Activated CD4-positive, alpha-beta T cell treated with anti-CD3 and anti-CD28 coated beads, Interleukin-2, Interleukin-6, amounts not matched to agents 100 ng/mL and 50 ng/mL, durations not matched to agents 16 hours and 8 hours (primary cell): Measurements from ENCODE around the gene DISP3.

Experiments
- DNase-seq: peaks from one replicate; pipeline ENCODE4 v3.0.0-alpha.2; 2020

The DISP3 gene, protein sequence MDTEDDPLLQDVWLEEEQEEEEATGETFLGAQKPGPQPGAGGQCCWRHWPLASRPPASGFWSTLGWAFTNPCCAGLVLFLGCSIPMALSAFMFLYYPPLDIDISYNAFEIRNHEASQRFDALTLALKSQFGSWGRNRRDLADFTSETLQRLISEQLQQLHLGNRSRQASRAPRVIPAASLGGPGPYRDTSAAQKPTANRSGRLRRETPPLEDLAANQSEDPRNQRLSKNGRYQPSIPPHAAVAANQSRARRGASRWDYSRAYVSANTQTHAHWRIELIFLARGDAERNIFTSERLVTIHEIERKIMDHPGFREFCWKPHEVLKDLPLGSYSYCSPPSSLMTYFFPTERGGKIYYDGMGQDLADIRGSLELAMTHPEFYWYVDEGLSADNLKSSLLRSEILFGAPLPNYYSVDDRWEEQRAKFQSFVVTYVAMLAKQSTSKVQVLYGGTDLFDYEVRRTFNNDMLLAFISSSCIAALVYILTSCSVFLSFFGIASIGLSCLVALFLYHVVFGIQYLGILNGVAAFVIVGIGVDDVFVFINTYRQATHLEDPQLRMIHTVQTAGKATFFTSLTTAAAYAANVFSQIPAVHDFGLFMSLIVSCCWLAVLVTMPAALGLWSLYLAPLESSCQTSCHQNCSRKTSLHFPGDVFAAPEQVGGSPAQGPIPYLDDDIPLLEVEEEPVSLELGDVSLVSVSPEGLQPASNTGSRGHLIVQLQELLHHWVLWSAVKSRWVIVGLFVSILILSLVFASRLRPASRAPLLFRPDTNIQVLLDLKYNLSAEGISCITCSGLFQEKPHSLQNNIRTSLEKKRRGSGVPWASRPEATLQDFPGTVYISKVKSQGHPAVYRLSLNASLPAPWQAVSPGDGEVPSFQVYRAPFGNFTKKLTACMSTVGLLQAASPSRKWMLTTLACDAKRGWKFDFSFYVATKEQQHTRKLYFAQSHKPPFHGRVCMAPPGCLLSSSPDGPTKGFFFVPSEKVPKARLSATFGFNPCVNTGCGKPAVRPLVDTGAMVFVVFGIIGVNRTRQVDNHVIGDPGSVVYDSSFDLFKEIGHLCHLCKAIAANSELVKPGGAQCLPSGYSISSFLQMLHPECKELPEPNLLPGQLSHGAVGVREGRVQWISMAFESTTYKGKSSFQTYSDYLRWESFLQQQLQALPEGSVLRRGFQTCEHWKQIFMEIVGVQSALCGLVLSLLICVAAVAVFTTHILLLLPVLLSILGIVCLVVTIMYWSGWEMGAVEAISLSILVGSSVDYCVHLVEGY (N-terminal part only)

GRCh38 chr1:11478571-11479374, at the start of gene DISP3:
DISP3 (plus strand) TSS chr1:11479155; CDS start chr1:11500993, 21,838 bp downstream.
- DNase-seq, result peak; percentile 82

DNA sequence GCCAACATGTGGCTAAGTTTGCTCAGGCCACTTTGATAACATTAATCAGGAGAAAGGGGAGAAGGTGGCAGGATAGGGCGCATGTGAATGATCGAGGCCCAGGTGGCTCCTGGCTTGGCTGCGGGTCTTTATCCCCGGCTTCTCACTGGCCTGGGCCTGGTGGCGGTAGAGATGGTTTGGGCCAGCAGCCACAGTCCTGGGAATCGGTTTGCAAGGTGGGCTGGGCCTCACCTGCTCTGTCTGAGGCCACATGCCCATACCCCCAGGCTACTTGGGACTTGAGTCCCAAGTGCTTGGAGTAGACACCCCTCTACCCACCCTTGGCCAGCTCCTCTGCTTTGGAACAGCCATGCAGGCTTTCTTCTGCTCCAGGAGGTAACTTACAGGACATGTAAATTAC, 49.7 kb upstream of the DISP3 start:
- DNase-seq, result no peak

DNA sequence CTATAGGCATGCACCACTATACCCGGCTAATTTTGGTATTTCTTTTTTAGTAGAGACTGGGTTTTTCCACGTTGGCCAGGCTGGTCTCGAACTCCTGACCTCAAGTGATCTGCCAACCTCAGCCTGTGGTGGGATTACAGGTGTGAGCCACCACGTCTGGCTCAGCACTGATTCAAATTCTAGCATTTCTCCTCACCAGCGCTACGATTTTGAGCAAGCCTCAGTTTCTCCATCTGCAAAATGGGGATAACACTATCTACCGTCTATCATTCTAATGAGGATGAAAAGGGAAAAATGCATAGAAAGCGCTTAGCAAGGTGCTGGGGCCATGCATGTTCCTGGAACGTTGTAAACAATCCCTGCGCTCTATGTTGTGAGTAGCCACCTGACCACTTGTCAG, 49.0 kb upstream of the DISP3 start:
- no peak for DNase-seq

- DNase-seq, result no peak
Observed at GRCh38 chr1:11431941-11432507, 46.9 kb upstream of the DISP3 start.

DNA sequence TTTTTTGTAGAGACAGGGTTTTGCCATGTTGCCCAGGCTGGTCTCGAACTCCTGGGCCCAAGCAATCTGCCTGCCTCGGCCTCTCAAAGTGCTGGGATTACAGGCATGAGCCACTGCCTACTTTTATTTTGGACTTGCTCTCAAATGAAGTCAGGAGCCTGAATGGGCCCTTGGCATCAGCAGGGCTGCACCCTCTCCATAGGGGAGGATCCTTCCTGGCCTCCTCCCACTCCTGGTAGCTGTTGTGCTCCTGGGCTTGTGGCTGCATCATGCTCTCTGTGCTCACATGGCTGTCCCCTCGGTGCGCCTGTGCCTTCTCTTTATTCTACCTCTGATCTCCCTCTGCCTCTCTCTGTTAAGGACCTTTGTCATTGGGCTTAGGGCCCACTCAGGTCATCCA, 46.4 kb upstream of the DISP3 start:
- DNase-seq, result no peak

GRCh38 chr1:11434501-11434900, 44.5 kb upstream of the DISP3 start:
- DNase-seq, result no peak

GRCh38 chr1:11434926-11435325, 44.0 kb upstream of the DISP3 start:
- no peak for DNase-seq

GRCh38 chr1:11438996-11439395, 40.0 kb upstream of the DISP3 start:
- DNase-seq, result no peak

DNA sequence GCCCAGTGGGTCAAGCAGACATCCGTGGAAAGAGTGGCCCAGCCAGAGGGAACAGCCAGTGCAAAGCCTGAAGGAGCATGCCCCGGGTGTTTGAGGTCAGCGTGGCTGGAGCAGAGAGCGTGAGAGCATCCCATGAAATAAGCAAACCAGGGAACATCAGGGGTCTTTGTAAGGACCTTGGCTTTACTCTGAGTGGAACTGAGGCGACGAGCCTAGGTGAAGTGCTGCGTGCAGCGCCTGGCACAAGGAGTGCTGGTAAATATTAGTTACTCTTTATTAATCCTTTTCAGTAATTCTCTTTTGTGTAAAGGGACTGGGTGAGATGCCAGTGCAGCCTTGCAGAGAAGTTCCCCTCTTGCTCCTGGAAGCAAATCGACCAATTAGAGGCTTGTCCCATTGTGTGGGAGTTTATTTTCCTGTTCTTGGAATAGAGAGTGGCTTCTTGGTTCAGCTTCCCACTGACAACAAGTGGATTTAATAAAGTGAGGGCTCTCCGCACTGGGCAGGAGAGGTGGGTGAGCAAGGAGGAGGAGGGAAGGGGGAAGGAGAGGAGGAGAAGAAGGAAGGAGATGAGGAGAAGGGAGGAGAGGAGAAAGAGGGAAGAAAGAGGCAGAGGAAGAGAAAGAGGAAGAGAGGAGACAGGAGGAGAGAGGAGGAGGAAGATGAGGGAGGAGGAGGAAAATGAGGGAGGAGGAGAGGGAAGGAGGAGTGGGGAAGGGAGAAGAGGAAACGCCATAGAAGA, 37.6 kb upstream of the DISP3 start:
- DNase-seq, result no peak

- no peak for DNase-seq
Observed at GRCh38 chr1:11443043-11443442, 35.9 kb upstream of the DISP3 start.

- DNase-seq, result no peak
Observed at GRCh38 chr1:11443961-11444658, 34.8 kb upstream of the DISP3 start.

GRCh38 chr1:11444907-11445306, 34.0 kb upstream of the DISP3 start:
- no peak for DNase-seq

DNA sequence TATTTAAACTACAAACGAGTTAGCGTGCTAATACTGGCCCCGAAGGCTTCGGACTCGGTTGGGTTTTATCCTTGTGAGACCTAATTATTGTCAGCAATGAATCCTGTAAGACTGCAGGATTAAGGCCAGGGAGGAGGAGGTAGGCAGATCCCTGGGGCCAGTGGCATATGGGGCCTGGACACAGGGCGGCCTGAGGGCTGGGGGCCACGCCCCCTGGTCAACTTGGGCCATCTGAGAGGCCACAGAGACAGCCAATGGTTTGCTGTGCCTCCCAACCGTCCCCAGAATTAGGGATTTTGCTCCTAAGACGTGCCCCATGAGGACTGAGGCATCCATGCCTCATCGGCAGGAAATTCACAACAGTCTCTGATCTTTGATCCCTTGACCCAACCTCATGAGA, 31.1 kb upstream of the DISP3 start:
- DNase-seq, result no peak

GRCh38 chr1:11448373-11449099, 30.4 kb upstream of the DISP3 start:
- DNase-seq, result no peak

GRCh38 chr1:11449100-11449403, 29.9 kb upstream of the DISP3 start:
- DNase-seq, result no peak

- no peak for DNase-seq
Observed at GRCh38 chr1:11450310-11450709, 28.6 kb upstream of the DISP3 start.

- no peak for DNase-seq
Observed at GRCh38 chr1:11453742-11454491, 25.0 kb upstream of the DISP3 start.

GRCh38 chr1:11455967-11456570, 22.9 kb upstream of the DISP3 start:
- no peak for DNase-seq

- no peak for DNase-seq
Observed at GRCh38 chr1:11456965-11457364, 22.0 kb upstream of the DISP3 start.
